Measurements from ENCODE around the gene METTL13.
"Not testable (repeated sequence)": the region's sequence is repeated elsewhere in the genome, so short reads cannot be mapped to it uniquely, and the experiment has no call there.

Gene METTL13

DNA sequence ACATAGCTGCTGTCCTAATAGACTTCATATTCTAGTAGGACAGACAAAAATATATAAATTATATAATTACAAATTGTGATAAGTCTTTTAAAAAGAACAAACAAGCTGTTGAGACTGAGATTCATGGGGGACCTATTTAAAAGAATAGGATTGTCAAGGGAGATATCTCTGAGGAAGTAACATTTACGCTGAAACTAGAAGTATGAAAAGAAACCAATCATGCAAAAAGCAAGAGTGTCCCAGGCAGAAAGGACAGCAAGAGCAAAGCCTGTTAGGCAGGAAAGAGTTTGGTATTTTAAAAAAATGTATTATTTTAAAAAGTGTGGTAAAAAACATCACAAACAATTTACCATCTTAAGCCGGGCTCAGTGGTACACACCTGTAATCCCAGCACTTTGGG lies 9.1 kb upstream of the METTL13 start:
- DNase-seq = no peak

DNA sequence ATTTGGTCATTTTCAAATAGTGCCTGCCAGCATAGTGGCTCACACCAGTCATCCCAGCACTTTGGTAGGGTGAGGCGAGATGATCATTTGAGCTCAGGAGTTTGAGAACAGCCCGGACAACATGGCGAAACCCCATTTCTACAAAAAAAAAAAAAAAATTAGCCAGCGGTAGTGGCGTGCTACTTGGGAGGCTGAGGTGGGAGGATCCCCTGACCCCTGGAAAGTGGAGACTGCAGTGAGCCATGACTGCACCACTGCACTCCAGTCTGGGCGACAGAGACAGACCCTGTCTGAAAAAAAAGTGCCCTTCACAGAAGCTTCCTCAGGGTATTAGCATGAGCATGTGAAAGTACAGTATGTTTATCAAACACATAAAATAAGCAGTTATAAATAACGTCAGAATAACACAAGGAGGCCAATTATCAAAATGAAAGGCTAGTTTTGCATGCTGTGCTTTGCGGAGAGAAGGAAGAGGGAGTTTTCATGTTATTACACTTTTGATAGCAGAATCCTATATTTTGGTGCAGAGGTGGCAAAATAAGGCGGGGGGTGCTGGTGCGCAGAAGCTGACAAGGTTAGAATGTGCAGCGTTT lies 781 bp upstream of the METTL13 start:
- DNase-seq = no peak

DNA sequence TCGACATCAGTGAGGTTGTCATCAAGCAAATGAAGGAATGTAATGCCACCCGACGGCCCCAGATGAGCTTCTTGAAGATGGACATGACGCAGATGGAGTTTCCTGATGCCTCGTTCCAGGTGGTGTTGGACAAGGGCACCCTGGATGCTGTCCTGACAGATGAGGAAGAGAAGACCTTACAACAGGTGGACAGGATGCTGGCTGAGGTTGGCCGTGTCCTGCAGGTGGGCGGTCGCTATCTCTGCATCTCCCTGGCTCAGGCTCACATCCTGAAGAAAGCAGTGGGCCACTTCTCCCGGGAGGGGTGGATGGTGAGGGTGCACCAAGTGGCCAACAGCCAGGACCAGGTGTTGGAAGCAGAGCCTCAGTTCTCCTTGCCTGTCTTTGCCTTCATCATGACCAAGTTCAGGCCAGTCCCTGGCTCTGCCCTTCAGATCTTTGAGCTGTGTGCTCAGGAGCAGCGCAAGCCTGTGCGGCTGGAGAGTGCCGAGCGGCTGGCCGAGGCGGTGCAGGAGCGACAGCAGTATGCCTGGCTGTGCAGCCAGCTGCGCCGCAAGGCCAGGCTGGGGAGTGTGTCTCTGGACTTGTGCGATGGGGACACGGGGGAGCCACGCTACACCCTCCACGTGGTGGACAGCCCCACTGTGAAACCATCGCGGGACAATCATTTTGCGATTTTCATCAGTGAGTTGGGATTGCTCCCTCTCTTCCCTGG lies 2.5 kb downstream of the METTL13 start:
- DNase-seq = no peak

DNA sequence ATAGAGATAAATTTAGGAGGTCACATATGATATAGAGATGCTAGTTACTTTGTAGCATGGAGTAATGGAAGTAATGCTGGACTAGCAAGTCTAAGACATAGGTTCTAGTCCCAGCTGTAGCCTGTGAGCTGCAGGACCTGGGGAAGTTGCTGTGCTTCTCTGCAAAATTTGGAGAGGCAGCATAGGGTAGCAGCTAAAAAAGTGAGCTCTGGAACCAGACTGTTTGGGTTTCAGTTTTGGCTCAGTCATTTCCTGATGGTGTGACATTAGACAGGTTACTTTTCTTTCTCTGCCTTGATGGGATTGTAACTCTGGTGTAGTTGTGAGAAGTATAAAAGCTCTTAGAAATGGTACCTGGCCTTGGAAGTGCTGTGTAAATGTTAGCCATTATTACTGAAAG lies 3.3 kb downstream of the METTL13 start:
- no peak for DNase-seq

DNA sequence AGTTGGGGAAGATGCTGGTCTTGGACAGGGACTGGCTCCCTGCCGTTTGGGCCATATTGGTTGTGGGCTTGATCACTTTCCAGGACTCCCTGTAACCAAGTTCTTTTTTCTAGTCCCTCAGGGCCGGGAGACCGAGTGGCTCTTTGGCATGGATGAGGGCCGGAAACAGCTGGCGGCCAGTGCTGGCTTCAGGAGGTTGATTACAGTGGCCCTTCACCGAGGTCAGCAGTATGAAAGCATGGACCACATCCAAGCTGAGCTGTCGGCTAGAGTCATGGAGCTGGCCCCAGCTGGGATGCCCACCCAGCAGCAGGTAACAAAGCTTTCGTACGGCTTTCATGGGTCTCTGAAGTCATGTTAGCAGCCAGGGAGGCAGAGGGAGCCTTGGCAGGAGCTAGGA lies 4.3 kb downstream of the METTL13 start:
- no peak for DNase-seq

DNA sequence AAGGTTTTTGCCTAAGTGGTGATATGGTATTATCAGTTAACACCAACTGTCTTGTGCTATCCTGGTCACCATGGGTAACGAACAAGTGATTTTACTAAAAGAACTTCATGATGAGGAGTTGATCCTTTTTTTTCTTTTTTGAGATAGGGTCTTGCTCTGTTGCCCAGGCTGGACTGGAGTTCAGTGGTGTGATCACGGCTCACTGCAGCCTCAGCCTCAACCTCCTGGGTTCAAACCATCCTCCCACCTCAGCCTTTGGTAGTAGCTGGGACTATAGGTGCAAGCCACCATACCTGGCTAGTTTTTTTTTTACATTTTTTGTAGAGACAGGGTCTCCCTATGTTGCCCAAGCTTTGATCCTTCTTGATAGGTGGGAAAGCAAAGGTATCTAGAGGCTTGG lies 5.1 kb downstream of the METTL13 start:
- DNase-seq = no peak

DNA sequence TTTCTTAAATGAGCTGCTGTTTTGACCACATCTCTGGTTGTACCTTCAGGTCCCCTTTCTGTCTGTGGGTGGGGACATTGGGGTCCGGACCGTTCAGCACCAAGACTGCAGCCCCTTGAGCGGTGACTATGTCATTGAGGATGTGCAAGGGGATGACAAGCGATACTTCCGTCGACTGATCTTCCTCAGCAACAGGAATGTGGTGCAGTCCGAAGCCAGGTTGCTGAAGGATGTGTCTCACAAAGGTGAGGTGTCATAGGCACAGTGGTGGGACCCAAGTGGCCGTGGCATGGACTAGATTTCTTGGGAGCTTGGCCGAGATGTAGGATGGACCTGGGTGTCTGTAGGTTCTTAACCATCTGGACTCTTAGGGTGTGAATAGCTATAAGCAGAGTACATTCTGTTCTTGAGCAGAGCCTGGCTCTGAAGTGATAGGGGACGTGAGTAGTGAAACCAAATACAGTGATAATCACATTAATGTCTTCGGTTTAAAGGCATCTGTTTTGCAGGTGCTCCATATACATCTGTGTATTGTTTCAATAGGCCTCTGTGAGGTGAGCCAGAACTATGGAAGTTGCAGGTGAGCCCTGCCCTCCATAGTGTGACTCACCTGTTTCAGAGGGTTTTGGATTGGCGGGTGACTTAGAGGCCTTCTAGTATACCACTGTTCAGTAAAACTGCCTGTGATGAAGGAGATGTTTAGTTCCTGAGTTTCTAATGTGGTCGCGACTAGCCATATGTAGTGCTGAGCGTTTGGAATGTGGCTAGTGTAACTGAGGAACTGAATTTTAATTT lies 6.4 kb downstream of the METTL13 start:
- DNase-seq = no peak

DNA sequence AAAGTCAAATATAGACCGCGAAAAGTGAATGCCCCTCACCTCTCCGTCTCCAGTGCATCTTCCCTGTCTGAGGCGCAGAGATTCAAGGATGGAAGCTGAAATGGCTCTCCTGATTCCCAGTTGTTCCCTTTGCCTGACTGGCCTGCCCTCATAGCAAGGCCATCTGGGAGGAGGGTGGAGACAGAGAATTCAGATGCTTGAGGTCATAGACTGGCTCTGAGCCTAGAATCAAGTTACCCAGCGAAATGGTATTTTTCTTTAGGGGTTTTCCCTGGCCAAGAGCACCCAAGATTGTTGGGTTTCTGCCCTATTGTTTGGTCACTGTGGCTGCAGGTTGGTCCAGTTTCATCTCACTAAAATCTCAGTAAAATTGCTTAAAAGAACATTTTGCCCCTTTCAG lies 7.2 kb downstream of the METTL13 start:
- DNase-seq = no peak

DNA sequence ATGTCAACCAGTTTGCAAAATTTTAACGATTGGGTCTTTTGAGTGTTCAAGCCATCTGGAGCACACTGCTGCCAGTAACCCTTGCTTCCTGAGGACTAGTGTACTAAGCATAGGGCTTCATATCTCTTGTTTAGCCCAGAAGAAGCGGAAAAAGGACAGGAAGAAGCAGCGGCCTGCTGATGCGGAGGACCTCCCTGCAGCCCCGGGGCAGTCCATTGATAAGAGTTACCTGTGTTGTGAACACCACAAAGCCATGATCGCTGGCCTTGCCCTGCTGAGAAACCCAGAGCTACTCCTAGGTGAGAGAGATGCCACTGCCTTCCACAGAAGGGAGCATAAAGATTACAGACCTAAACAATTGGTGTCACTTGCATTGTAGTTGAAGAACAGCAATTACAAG lies 8.9 kb downstream of the METTL13 start:
- DNase-seq = no peak

DNA sequence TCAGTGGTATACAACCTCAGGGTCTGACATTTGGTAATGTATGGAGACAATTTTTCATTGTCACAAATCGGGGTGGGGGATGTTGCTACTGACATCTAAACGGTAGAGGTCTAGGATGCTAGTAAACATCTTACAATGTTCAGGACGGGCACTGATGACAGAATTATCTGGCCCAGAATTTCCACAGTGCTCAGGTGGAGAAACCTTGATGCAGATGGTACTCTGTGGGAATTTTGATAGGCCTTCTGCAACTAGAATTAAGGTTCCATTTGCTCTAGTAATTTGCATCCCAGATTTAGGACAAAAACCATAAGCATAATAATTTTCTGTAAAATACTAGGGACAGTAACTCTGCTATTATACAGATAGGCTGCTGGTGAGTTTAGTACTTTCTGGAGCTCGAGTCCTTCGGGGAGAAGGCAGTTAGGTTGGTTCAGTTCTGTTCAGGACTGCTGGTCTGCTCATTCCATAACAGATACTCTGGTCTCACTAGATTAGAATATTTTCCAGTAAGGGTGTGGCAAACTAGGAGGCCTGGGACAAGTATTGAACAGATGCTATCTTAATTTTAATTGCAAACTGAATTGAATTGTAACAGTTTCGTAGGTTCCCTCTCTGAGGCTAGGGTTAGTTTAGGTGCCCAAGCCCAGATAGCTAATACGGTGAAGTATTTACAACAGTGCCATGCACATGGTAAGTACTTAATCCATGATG lies 11.4 kb downstream of the METTL13 start:
- no peak for DNase-seq

DNA sequence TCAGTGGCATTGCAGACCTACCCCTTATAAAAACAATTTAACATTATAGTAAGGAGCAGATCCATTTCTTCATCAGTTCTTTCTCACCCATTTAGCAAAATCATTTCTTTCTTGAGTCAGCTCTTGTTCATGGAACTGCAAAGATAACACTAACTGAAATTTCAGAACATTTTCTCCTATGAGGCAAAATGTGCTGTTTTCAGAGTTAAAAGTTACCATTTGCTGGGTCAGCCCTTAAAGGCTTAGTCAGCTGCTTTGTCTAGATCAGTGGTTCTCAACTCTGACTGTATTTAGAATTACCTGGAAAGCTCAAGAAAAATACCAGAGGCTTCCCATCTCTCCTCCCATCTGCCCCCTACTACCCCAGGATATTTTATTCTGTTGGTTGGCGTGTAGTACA lies 12.2 kb downstream of the METTL13 start:
- DNase-seq = no peak

DNA sequence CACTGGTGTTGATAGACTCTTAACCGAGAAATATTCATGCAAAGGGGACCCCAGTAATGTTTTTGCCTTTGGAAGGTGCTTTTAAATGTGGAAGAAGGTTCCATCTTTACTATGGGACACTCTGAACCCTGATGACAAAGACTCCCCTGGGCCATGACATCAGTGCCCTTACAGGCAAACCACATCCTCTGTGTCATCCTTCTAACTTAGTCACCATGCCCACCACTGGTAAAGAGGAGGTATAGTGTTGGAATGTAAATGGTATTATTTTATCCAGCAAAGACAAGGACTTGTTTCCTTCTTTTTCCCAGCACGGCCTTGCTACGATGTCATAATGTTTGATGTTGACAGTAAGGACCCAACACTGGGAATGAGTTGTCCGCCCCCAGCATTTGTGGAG lies 12.6 kb downstream of the METTL13 start:
- no peak for DNase-seq

DNA sequence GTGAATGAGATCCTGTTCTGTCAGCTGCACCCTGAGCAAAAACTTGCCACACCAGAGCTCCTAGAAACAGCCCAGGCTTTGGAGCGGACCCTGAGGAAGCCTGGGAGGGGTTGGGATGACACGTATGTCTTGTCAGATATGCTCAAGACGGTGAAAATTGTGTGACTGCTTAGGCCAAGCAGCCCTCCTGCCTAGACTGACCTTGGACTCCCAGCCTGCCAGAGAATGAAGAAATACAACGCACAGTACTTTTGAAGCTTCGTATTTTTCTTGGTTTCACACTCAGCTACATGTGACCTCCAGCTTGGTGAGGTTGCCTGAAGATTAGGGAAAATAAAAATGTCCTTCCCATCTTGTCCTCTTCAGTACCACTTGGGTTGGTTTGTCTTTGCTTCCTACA lies 15.1 kb downstream of the METTL13 start:
- DNase-seq = no peak

DNA sequence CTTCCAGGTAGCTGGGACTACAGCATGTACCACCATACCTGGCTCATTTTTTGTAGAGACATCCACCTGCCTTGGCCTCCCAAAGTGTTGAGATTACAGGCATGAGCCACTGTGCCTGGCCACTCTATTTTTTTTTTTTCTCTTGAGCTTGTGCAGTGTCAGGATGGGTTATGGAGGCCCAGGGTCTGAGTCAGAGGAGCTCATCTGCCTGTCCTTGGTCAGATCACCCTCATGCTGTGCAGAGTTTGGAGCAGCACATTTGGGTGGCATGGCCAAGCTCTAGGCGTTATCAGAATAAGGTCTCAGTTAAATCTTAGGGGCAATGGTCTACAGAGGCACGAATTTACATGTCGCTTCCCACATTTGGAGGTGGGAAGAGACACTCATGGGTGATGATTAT lies 16.9 kb downstream of the METTL13 start:
- DNase-seq = no peak

DNA sequence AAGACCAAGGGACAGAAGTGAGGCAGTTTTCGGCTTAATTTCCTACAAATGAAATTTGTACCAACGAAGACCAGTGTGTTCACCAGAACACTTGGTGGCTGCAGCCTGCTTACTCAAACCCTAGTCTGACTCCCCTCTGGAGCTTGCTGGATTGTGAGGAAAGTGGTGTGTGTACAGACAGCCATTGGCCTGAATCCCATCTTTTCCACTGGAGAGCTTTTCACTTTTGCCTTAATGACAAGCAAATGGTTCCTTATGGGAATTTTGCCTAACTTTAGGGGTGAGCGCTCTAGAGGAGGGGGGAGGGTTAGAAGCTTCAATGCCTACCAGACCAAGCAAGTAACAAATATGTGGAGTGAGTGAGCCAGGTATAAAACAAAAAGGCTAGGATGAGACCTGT lies 17.3 kb downstream of the METTL13 start:
- no peak for DNase-seq

DNA sequence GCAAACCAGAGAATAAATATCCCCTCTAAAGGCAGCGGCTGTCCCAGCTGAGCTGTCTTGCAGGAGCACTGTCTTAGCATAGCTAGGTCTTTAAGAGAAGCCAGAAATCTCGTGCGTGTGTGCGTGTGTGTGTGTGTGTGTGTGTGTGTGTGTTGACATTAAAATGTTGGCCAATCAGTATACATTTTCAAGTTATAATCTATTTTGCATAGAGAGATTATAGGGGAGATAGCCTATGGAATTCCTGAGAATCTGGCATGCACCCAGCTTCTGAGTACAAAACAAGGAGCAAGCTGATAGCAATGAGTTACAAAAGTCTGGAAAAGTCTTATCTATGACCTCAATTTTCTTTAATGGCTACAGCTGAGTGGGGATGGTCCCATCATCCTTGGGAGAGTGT lies 17.7 kb downstream of the METTL13 start:
- no peak for DNase-seq

DNA sequence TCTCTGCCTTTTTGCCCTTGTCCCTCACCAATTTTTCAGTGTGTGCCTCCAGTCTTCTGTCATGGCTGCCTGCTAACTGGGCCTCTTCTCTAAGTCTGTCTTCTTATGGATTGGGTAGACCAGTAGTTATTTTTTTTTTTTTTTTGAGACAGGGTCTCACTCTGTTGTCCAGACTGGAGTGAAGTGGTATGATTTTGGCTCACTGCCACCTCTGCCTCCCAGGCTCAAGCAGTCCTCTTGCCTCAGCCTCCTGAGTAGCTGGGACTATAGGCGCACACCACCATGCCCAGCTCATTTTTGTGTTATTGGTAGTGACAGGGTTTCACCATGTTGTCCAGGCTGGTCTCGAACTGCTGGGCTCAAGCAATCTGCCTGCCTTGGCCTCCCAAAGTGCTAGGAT lies 18.2 kb downstream of the METTL13 start:
- DNase-seq = not testable (repeated sequence)

DNA sequence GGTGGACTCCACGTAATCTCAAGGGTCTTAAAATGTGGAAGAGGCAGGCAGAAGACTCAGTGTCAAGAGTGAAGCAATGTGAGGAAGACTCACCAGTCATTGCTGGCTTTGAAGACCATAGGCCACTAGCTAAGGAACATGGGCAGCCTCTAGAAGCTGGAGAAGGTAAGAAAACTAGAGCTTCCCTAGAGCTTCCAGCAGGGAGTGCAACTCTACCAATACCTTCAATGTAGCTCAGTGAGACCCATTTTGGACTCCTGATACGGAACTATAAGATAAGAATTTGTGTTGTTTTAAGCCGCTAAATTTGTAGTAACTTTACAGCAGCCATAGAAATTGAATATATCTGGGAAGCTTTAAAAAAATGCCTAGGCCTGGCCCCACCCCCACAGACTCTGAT lies 18.9 kb downstream of the METTL13 start:
- DNase-seq = no peak

DNA sequence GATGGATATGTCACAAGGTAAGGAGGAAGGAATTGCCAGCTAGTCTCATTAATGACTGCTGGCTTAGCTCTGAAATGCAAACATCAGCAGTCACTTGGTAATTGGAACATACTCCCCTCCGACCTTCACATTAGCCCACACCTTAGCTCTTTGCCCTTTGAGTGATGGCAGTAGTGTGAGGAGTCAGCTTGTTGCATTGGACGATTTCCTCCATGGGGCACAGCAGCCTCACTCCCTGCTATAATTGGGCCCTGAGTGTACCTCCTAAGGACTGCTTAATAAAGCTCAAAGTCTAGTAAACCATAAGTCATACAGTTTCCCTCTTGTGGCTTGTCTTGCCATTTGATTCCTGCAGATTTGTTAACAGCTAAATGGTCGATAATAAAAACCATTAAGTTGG lies 19.4 kb downstream of the METTL13 start:
- no peak for DNase-seq

DNA sequence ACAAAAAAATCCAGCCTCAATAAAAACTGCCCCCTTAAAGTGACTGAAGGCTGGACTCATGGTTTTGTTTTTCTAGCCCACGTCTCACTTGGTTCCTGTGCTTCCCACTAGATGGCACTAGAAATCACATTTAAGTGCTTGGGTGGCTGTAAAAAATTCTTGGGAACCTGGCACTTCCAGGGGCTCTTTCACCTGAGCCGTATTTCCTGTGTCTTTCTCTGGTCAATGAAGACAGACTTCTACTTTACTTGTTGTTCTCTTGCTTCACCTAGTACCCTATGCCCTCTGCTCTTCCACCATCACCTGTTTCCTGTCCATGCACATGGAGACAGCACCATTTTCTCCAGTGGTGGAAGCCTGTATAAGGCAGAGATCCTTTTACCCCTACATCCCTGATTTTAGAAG lies 20.0 kb downstream of the METTL13 start:
- DNase-seq = no peak

DNA sequence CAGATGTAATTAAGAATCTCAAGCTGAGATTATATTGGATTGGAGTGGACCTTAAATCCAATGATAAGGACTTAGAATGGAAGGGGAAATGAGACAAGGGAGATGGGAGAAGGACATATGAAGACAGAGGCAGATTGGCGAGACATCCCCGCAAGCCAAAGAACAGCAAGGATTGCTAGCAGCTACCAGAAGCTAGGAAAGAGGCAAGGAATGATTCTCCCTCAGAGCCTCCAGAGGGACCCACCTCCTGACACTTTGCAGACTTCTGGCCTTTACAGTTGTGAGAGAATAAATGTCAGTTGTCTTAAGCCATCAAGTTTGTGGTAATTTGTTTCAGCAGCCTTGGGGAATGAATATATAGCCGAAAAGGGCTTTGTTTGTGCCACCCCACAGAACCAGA lies 20.7 kb downstream of the METTL13 start:
- no peak for DNase-seq

DNA sequence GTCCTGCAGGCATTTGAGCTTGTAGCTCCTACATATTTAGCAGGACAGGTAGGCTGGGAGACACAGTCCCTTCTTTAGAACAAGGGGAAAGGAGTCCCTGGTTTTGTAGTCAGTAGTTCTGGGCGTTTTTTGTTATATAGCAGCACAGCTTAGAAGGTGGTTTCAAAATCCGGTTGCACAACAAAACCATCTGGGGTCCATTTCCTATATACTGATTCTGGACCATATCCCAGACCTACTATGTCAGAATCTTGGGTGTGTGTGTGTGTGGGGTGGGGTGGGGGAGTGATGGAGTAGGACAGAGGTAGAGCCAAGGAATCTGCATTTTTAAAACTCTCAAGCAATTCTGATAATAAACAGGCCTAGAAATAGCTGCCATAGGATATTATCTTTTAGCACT lies 21.6 kb downstream of the METTL13 start:
- no peak for DNase-seq

DNA sequence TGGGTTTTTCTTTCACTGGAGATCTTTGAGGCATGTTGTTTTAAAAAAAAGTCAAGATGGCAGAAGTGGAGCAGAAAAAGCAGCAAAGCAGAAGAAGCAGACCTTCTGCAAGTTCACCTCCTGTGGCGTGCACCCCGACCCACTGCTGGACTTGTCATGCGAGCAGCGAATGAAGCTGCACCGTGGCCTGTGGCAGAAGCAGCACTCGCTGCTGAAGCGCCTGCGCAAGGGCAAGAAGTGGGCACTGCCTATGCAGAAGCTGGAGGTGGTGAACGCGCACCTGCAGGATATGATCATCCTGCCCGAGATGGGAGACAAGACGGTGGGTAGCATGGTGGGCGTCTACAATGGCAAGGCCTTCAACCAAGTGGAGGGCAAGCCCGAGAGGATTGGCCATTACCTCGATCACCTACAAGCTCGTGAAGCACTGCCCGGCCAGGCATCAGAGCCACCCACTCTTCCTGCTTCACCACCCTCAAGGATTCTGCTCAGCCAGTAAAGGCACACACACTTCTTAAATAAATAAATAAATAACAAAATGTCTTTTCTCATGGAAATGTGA lies 22.1 kb downstream of the METTL13 start:
- no peak for DNase-seq

Data from NCI-H2107 (cell line).